ENCODE measurements around the gene DDX24.

The DDX24 gene

GRCh38 chr14:94046696-94047250 is 34.2 kb downstream of the DDX24 start:
- DNase-seq (ENCODE audit: low spot score), result no peak

GRCh38 chr14:94045563-94046345 is 35.2 kb downstream of the DDX24 start:
- DNase-seq (ENCODE audit: low spot score), result no peak

GRCh38 chr14:94045101-94045500 is 35.9 kb downstream of the DDX24 start:
- no peak for DNase-seq (ENCODE audit: low spot score)

GRCh38 chr14:94044476-94045091 is 36.4 kb downstream of the DDX24 start:
- no peak for DNase-seq (ENCODE audit: low spot score)

- DNase-seq (ENCODE audit: low spot score), result no peak
Measured at GRCh38 chr14:94043756-94044475, 37.1 kb downstream of the DDX24 start.

GRCh38 chr14:94043111-94043755 is 37.8 kb downstream of the DDX24 start:
- no peak for DNase-seq (ENCODE audit: low spot score)

GRCh38 chr14:94042433-94043091 is 38.4 kb downstream of the DDX24 start:
- DNase-seq (ENCODE audit: low spot score), result no peak

- peak; percentile 86 for DNase-seq (ENCODE audit: low spot score)
Measured at GRCh38 chr14:94041551-94042346, 39.3 kb downstream of the DDX24 start.

GRCh38 chr14:94040796-94041195 is 40.2 kb downstream of the DDX24 start:
- DNase-seq (ENCODE audit: low spot score), result no peak

GRCh38 chr14:94040247-94040646 is 40.8 kb downstream of the DDX24 start:
- DNase-seq (ENCODE audit: low spot score), result no peak

GRCh38 chr14:94038921-94039629 is 41.9 kb downstream of the DDX24 start:
- no peak for DNase-seq (ENCODE audit: low spot score)

- no peak for DNase-seq (ENCODE audit: low spot score)
Measured at GRCh38 chr14:94038510-94038909, 42.5 kb downstream of the DDX24 start.

GRCh38 chr14:94037954-94038353 is 43.0 kb downstream of the DDX24 start:
- DNase-seq (ENCODE audit: low spot score), result no peak

GRCh38 chr14:94036313-94037167 is 44.5 kb downstream of the DDX24 start:
- peak; percentile 85 for DNase-seq (ENCODE audit: low spot score)

GRCh38 chr14:94034886-94035285 is 46.1 kb downstream of the DDX24 start:
- no peak for DNase-seq (ENCODE audit: low spot score)

- no peak for DNase-seq (ENCODE audit: low spot score)
Measured at GRCh38 chr14:94031883-94032279, 49.1 kb downstream of the DDX24 start.

GRCh38 chr14:94031161-94031882 is 49.7 kb downstream of the DDX24 start:
- no peak for DNase-seq (ENCODE audit: low spot score)

GRCh38 chr14:94030571-94030970 is 50.4 kb downstream of the DDX24 start:
- DNase-seq (ENCODE audit: low spot score), result no peak
